ENCODE results near the gene C12orf42. TPM values are rescaled to one million over a fixed set of nuclear protein-coding genes. Genes with fewer than 3 reads are reported as not detected.

The C12orf42 gene
- total RNA-seq, 1 experiment from 2014 or later, result not detected

GRCh38 chr12:103312742-103313354, 182.9 kb downstream of the C12orf42 start:
- BruUV-seq (replicated peaks), result no TSS peak
- ChIA-PET CTCF (no interaction called here), RAD21 (ENCODE audit: low non-redundant PET in 1 of 2, low total read pairs in 2 of 2, uncharacterized antibody in 2 of 2, unreplicated experiment in 2 of 2) (no interaction called here), POLR2A (no interaction called here)
- H3K9ac ChIP-seq (ENCODE audit: low read length), result no peak overlapping the region
- no peak overlapping the region for H3K4me2 ChIP-seq (ENCODE audit: low read length)
- H3K4me1 ChIP-seq (ENCODE audit: control insufficient read depth in 1 of 2, insufficient read depth in 2 of 2, low read length in 2 of 2), result no peaks in the 10 kb centered on the region
- H3K27ac ChIP-seq (ENCODE audit: low read depth, low read length), result no peak overlapping the region
- H3K4me3 ChIP-seq (replicated peaks in 1 of 2; ENCODE audit: low read depth in 1 of 2, low read length in 2 of 2), result no peak overlapping the region
- H4K20me1 ChIP-seq (ENCODE audit: insufficient read depth), result no peaks in the 10 kb centered on the region
- intact Hi-C loops (cut with micrococcal nuclease), result no loop called here
- H3K79me2 ChIP-seq (ENCODE audit: insufficient read depth, low read length), result no peaks in the 10 kb centered on the region
- H3K36me3 ChIP-seq (ENCODE audit: control insufficient read depth in 1 of 2, insufficient read depth in 2 of 2, low read length in 2 of 2), result no peaks in the 10 kb centered on the region
- peaks cover 24% of the 10 kb centered on the region; the same call in 1 of the 2 replicates for H3K27me3 ChIP-seq (ENCODE audit: insufficient read depth, low read length)
- no peaks in the 10 kb centered on the region for H3K9me2 ChIP-seq (ENCODE audit: insufficient read depth)
- ATAC-seq (no peak), DNase-seq (ENCODE audit: low read depth, low spot score) (no peak)
- no peaks in the 10 kb centered on the region; a peak in 1 of 4 replicates for H3K9me3 ChIP-seq (ENCODE audit: control insufficient read depth in 1 of 2, insufficient read depth in 1 of 2, low read depth in 1 of 2, low read length in 2 of 2)
- no peak overlapping the region for H2AFZ ChIP-seq (ENCODE audit: low read depth, low read length, poor library complexity, severe bottlenecking)
- TF ChIP-seq POLR2AphosphoS5 (IDR thresholded peaks at IDR 0.05; ENCODE audit: low read depth, low read length) (no peak), CTCF (IDR thresholded peaks at IDR 0.05 in 2 of 3, conservative IDR thresholded peaks at IDR 0.05 in 1 of 3; ENCODE audit: borderline replicate concordance in 1 of 3, insufficient read depth in 1 of 3, low read depth in 2 of 3, low read length in 2 of 3) (no peak), SP1 (IDR thresholded peaks at IDR 0.05; ENCODE audit: low read depth) (no peak), FOSL1 (IDR thresholded peaks at IDR 0.05; ENCODE audit: low read depth) (no peak), CBX3 (IDR thresholded peaks at IDR 0.05; ENCODE audit: low read depth) (no peak), CEBPB (IDR thresholded peaks at IDR 0.05; ENCODE audit: low read depth) (no peak), MAX (IDR thresholded peaks at IDR 0.05) (no peak), JUND (IDR thresholded peaks at IDR 0.05) (no peak), YY1 (IDR thresholded peaks at IDR 0.05; ENCODE audit: extremely low read depth, insufficient replicate concordance, low read depth, low read length) (no peak), ZFX (IDR thresholded peaks at IDR 0.05) (no peak)

Data from HCT116 (cell line).